D721Med (cell line): ENCODE measurements around the gene AATK.

Source experiments
- DNase-seq: peaks from one replicate; pipeline ENCODE4 v3.0.0; 2011; ENCODE audit warnings: low spot score; ENCODE audit not compliant: insufficient read length
- FAIRE-seq: peaks from 2 replicates; lab custom pipeline; 2011; peaks lifted over from hg19 to GRCh38; lab: Jason Lieb, UNC
- TF ChIP-seq, protein P1 (sequence below): IDR thresholded peaks from 2 replicates; pipeline ENCODE4 v1.5.1; 2012; ENCODE audit warnings: mild to moderate bottlenecking, control low read depth; ENCODE audit not compliant: insufficient read depth; ENCODE audit errors: missing control alignments

The AATK gene

GRCh38 chr17:81176666-81177065 is 10.6 kb upstream of the AATK start:
- no peak for DNase-seq
- FAIRE-seq, result no peak

GRCh38 chr17:81173762-81174155 is 7.7 kb upstream of the AATK start:
- DNase-seq (no peak), FAIRE-seq (no peak)
- TF ChIP-seq, protein P1, sequence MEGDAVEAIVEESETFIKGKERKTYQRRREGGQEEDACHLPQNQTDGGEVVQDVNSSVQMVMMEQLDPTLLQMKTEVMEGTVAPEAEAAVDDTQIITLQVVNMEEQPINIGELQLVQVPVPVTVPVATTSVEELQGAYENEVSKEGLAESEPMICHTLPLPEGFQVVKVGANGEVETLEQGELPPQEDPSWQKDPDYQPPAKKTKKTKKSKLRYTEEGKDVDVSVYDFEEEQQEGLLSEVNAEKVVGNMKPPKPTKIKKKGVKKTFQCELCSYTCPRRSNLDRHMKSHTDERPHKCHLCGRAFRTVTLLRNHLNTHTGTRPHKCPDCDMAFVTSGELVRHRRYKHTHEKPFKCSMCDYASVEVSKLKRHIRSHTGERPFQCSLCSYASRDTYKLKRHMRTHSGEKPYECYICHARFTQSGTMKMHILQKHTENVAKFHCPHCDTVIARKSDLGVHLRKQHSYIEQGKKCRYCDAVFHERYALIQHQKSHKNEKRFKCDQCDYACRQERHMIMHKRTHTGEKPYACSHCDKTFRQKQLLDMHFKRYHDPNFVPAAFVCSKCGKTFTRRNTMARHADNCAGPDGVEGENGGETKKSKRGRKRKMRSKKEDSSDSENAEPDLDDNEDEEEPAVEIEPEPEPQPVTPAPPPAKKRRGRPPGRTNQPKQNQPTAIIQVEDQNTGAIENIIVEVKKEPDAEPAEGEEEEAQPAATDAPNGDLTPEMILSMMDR, result no peak

More at GRCh38 chr17:81176666-81177065, 10.6 kb upstream of the AATK start:
- TF ChIP-seq, protein P1, result no peak

GRCh38 chr17:81173052-81173761 is 7.2 kb upstream of the AATK start:
- FAIRE-seq, result no peak
- TF ChIP-seq, protein P1, result no peak
- no peak for DNase-seq

- TF ChIP-seq, protein P1, result no peak
- no peak for FAIRE-seq
Observed at GRCh38 chr17:81171941-81172340, 5.9 kb upstream of the AATK start.

GRCh38 chr17:81170727-81171494 is 4.9 kb upstream of the AATK start:
- TF ChIP-seq, protein P1, result no peak
- DNase-seq (no peak), FAIRE-seq (no peak)

More at GRCh38 chr17:81171941-81172340, 5.9 kb upstream of the AATK start:
- DNase-seq, result no peak

DNA sequence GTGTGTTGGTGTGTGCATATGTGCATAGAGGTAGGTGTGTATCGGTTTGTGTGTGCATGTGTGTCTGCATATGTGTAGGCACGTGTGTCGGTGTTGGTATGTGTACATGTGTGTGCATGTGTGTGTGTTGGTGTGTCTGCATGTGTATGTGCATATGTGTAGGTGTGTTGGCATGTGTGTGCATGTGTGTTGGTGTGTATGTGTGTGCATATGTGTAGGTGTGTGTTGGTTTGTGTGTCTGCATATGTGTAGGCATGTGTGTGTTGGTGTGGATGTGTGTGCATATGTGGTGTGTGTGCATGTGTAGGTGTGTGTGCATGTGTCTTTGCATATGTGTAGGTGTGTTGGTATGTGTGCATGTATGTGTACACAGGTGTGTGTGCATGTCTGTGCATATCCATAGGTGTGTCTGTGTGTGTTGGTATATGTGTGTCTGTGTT is 3.9 kb upstream of the AATK start:
- TF ChIP-seq, protein P1, result no peak
- FAIRE-seq, result no peak
- no peak for DNase-seq
